ENCODE data around the gene IRS1.

GRCh38 chr2:226739545-226740030 lies 60.0 kb downstream of the IRS1 start:
- no peak for TF ChIP-seq CTCF (IDR thresholded peaks at IDR 0.05)
- no peak for TF ChIP-seq EP300 (IDR thresholded peaks at IDR 0.05)
- TF ChIP-seq CHD2 (IDR thresholded peaks at IDR 0.05; ENCODE audit: low read length, partially characterized antibody), result no peak
- no peak for TF ChIP-seq RAD21 (conservative IDR thresholded peaks at IDR 0.05 in 1 of 2, IDR thresholded peaks at IDR 0.05 in 1 of 2)
- no peak for TF ChIP-seq SMC3 (IDR thresholded peaks at IDR 0.05)
- TF ChIP-seq, protein P1, sequence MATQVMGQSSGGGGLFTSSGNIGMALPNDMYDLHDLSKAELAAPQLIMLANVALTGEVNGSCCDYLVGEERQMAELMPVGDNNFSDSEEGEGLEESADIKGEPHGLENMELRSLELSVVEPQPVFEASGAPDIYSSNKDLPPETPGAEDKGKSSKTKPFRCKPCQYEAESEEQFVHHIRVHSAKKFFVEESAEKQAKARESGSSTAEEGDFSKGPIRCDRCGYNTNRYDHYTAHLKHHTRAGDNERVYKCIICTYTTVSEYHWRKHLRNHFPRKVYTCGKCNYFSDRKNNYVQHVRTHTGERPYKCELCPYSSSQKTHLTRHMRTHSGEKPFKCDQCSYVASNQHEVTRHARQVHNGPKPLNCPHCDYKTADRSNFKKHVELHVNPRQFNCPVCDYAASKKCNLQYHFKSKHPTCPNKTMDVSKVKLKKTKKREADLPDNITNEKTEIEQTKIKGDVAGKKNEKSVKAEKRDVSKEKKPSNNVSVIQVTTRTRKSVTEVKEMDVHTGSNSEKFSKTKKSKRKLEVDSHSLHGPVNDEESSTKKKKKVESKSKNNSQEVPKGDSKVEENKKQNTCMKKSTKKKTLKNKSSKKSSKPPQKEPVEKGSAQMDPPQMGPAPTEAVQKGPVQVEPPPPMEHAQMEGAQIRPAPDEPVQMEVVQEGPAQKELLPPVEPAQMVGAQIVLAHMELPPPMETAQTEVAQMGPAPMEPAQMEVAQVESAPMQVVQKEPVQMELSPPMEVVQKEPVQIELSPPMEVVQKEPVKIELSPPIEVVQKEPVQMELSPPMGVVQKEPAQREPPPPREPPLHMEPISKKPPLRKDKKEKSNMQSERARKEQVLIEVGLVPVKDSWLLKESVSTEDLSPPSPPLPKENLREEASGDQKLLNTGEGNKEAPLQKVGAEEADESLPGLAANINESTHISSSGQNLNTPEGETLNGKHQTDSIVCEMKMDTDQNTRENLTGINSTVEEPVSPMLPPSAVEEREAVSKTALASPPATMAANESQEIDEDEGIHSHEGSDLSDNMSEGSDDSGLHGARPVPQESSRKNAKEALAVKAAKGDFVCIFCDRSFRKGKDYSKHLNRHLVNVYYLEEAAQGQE (IDR thresholded peaks at IDR 0.05), result no peak
